HG03571 (cell line): Measurements from ENCODE around the gene ASPM.
"Not testable (repeated sequence)": the region's sequence is repeated elsewhere in the genome, so short reads cannot be mapped to it uniquely, and the experiment has no call there.

Source experiments
- ATAC-seq: cut with Tn5 transposase; IDR thresholded peaks from one replicate; pipeline ENCODE4 v1.9.1; 2021; ENCODE audit not compliant: unreplicated experiment

Gene ASPM

GRCh38 chr1:197144570-197145325 is 1.7 kb downstream of the ASPM start:
- no peak for ATAC-seq

GRCh38 chr1:197143276-197143675 is 3.2 kb downstream of the ASPM start:
- ATAC-seq = no peak

- ATAC-seq = no peak
Measured at GRCh38 chr1:197141575-197141974, 4.9 kb downstream of the ASPM start.

- ATAC-seq = no peak
Measured at GRCh38 chr1:197140121-197140520, 6.3 kb downstream of the ASPM start.

- ATAC-seq = no peak
Measured at GRCh38 chr1:197139169-197139568, 7.3 kb downstream of the ASPM start.

- ATAC-seq = no peak
Measured at GRCh38 chr1:197137322-197137721, 9.1 kb downstream of the ASPM start.

- ATAC-seq = no peak
Measured at GRCh38 chr1:197130677-197131304, 15.7 kb downstream of the ASPM start.

GRCh38 chr1:197129698-197130097 is 16.8 kb downstream of the ASPM start:
- ATAC-seq = no peak

GRCh38 chr1:197127246-197127912 is 19.1 kb downstream of the ASPM start:
- ATAC-seq = no peak

- no peak for ATAC-seq
Measured at GRCh38 chr1:197126691-197127090, 19.8 kb downstream of the ASPM start.

GRCh38 chr1:197124376-197124775 is 22.1 kb downstream of the ASPM start:
- no peak for ATAC-seq

- ATAC-seq = no peak
Measured at GRCh38 chr1:197116156-197116555, 30.3 kb downstream of the ASPM start.

GRCh38 chr1:197106869-197107268 is 39.6 kb downstream of the ASPM start:
- ATAC-seq = no peak

- ATAC-seq = no peak
Measured at GRCh38 chr1:197103300-197103699, 43.2 kb downstream of the ASPM start.

- ATAC-seq = no peak
Measured at GRCh38 chr1:197101978-197102377, 44.5 kb downstream of the ASPM start.

- no peak for ATAC-seq
Measured at GRCh38 chr1:197100677-197101076, 45.8 kb downstream of the ASPM start.

GRCh38 chr1:197099444-197099843 is 47.0 kb downstream of the ASPM start:
- ATAC-seq = no peak

- ATAC-seq = not testable (repeated sequence)
Measured at GRCh38 chr1:197096971-197097370, 49.5 kb downstream of the ASPM start.

- no peak for ATAC-seq
Measured at GRCh38 chr1:197096137-197096536, 50.3 kb downstream of the ASPM start.

- no peak for ATAC-seq
Measured at GRCh38 chr1:197093226-197093885, 53.1 kb downstream of the ASPM start.

GRCh38 chr1:197092491-197093023 is 53.9 kb downstream of the ASPM start:
- ATAC-seq = no peak
